C4-2B (cell line): ENCODE results near the gene PYDC2.

ENCODE experiments used
- CTCF ChIP-seq: fragments of 450-650 bp; conservative IDR thresholded peaks from 2 replicates; pipeline ENCODE4 v1.5.1; 2017; ENCODE audit warnings: mild to moderate bottlenecking
- ZFX ChIP-seq: fragments of 450-650 bp; IDR thresholded peaks from 2 replicates; pipeline ENCODE4 v1.6.1; 2017

GRCh38 chr3:191473661-191474198, 12.8 kb downstream of the PYDC2 start:
- TF ChIP-seq CTCF (no peak), ZFX (no peak)
